BLaER1 (cell line): ENCODE data around the gene MTFR1L.
A peak's percentile ranks its signal among the peaks of the same experiment; 100 is the strongest.

ENCODE experiments used
- H3K27ac ChIP-seq: shearing (Covaris generic); formaldehyde crosslinking; 2 replicates; pipeline ENCODE4 v1.8.1; 2022
- H3K27me3 ChIP-seq: shearing (Covaris generic); formaldehyde crosslinking; 2 replicates; pipeline ENCODE4 v1.8.1; 2022
- H3K36me3 ChIP-seq: shearing (Covaris generic); formaldehyde crosslinking; 2 replicates; pipeline ENCODE4 v1.8.1; 2022
- H3K4me1 ChIP-seq: shearing (Covaris generic); formaldehyde crosslinking; 2 replicates; pipeline ENCODE4 v1.8.1; 2022
- H3K4me2 ChIP-seq: shearing (Covaris generic); formaldehyde crosslinking; 2 replicates; pipeline ENCODE4 v1.8.1; 2022
- H3K4me3 ChIP-seq: shearing (Covaris generic); formaldehyde crosslinking; 2 replicates; pipeline ENCODE4 v1.8.1; 2022
- H3K9ac ChIP-seq: shearing (Covaris generic); formaldehyde crosslinking; 2 replicates; pipeline ENCODE4 v1.8.1; 2022
- H3K9me3 ChIP-seq: shearing (Covaris generic); formaldehyde crosslinking; 2 replicates; pipeline ENCODE4 v1.8.1; 2022
- H4K20me1 ChIP-seq: shearing (Covaris generic); formaldehyde crosslinking; 2 replicates; pipeline ENCODE4 v1.8.1; 2022
- Cebpa-rat ChIP-seq: shearing (Covaris generic); IDR thresholded peaks from 2 replicates; pipeline ENCODE4 v1.8.1; 2022

MTFR1L gene

GRCh38 chr1:25779388-25779787, 40.4 kb upstream of the MTFR1L start:
- H3K4me3 ChIP-seq, result no peak overlapping the region
- H3K27ac ChIP-seq, result no peak overlapping the region
- no peak overlapping the region for H3K4me2 ChIP-seq
- peaks cover 41% of the 10 kb centered on the region for H3K4me1 ChIP-seq
- no peak overlapping the region for H3K9ac ChIP-seq
- TF ChIP-seq Cebpa-rat, result no peak
- no peaks in the 10 kb centered on the region for H4K20me1 ChIP-seq
- H3K9me3 ChIP-seq, result no peaks in the 10 kb centered on the region
- no peaks in the 10 kb centered on the region for H3K36me3 ChIP-seq
- no peaks in the 10 kb centered on the region for H3K27me3 ChIP-seq

GRCh38 chr1:25779894-25780293, 39.9 kb upstream of the MTFR1L start:
- TF ChIP-seq Cebpa-rat, result no peak
- no peaks in the 10 kb centered on the region for H4K20me1 ChIP-seq
- no peak overlapping the region for H3K9ac ChIP-seq
- H3K36me3 ChIP-seq, result no peaks in the 10 kb centered on the region
- H3K4me3 ChIP-seq, result no peak overlapping the region
- no peaks in the 10 kb centered on the region for H3K9me3 ChIP-seq
- no peak overlapping the region for H3K27ac ChIP-seq
- H3K4me1 ChIP-seq, result peaks cover 36% of the 10 kb centered on the region
- no peak overlapping the region for H3K4me2 ChIP-seq
- H3K27me3 ChIP-seq, result no peaks in the 10 kb centered on the region

- Histone ChIP-seq H3K9me3 (no peaks in the 10 kb centered on the region), H3K4me1 (peaks cover 30% of the 10 kb centered on the region), H3K9ac (no peak overlapping the region)
These were observed 39.2 kb upstream of the MTFR1L start for GRCh38 chr1:25780318-25781129.

GRCh38 chr1:25781130-25781433, 38.7 kb upstream of the MTFR1L start:
- no peak for TF ChIP-seq Cebpa-rat
- Histone ChIP-seq H3K27me3 (no peaks in the 10 kb centered on the region), H3K36me3 (no peaks in the 10 kb centered on the region), H3K4me1 (peaks cover 24% of the 10 kb centered on the region), H3K27ac (no peak overlapping the region), H3K9me3 (no peaks in the 10 kb centered on the region), H3K4me3 (no peak overlapping the region), H3K4me2 (no peak overlapping the region), H4K20me1 (no peaks in the 10 kb centered on the region), H3K9ac (no peak overlapping the region)

More at GRCh38 chr1:25780318-25781129, 39.2 kb upstream of the MTFR1L start:
- Histone ChIP-seq H3K27ac (no peak overlapping the region), H3K36me3 (no peaks in the 10 kb centered on the region), H3K4me2 (no peak overlapping the region), H3K27me3 (no peaks in the 10 kb centered on the region), H3K4me3 (no peak overlapping the region), H4K20me1 (no peaks in the 10 kb centered on the region)
- TF ChIP-seq Cebpa-rat, result no peak

- Histone ChIP-seq H3K4me2 (no peak overlapping the region), H3K4me3 (no peak overlapping the region), H3K9me3 (no peaks in the 10 kb centered on the region), H4K20me1 (no peaks in the 10 kb centered on the region), H3K9ac (no peak overlapping the region), H3K27ac (no peak overlapping the region), H3K36me3 (no peaks in the 10 kb centered on the region), H3K27me3 (no peaks in the 10 kb centered on the region), H3K4me1 (peaks cover 24% of the 10 kb centered on the region)
- no peak for TF ChIP-seq Cebpa-rat
These were observed 37.0 kb upstream of the MTFR1L start for GRCh38 chr1:25782608-25783201.

GRCh38 chr1:25784575-25785051, 35.1 kb upstream of the MTFR1L start:
- H3K36me3 ChIP-seq, result no peaks in the 10 kb centered on the region
- no peak overlapping the region for H3K27ac ChIP-seq
- no peaks in the 10 kb centered on the region for H3K27me3 ChIP-seq
- H3K9me3 ChIP-seq, result no peaks in the 10 kb centered on the region
- H3K4me3 ChIP-seq, result no peak overlapping the region
- no peak for TF ChIP-seq Cebpa-rat
- H3K4me1 ChIP-seq, result peaks cover 24% of the 10 kb centered on the region
- H3K9ac ChIP-seq, result no peak overlapping the region
- no peaks in the 10 kb centered on the region for H4K20me1 ChIP-seq
- no peak overlapping the region for H3K4me2 ChIP-seq

GRCh38 chr1:25785333-25786067, 34.3 kb upstream of the MTFR1L start:
- Histone ChIP-seq H3K4me2 (no peak overlapping the region), H3K4me1 (peaks cover 24% of the 10 kb centered on the region), H3K9me3 (no peaks in the 10 kb centered on the region), H3K27me3 (no peaks in the 10 kb centered on the region), H3K4me3 (no peak overlapping the region), H3K36me3 (no peaks in the 10 kb centered on the region), H4K20me1 (no peaks in the 10 kb centered on the region), H3K27ac (no peak overlapping the region), H3K9ac (no peak overlapping the region)
- no peak for TF ChIP-seq Cebpa-rat

GRCh38 chr1:25786887-25787759, 32.6 kb upstream of the MTFR1L start:
- Histone ChIP-seq H3K4me2 (peak overlapping the region; percentile 74), H3K9ac (0 out of 2 replicates have a peak overlapping the region, but pooled peaks have one; percentile 1), H3K27ac (no peak overlapping the region), H3K9me3 (no peaks in the 10 kb centered on the region), H3K36me3 (no peaks in the 10 kb centered on the region), H3K4me3 (no peak overlapping the region), H4K20me1 (no peaks in the 10 kb centered on the region), H3K27me3 (no peaks in the 10 kb centered on the region), H3K4me1 (peaks cover 24% of the 10 kb centered on the region)
- no peak for TF ChIP-seq Cebpa-rat

GRCh38 chr1:25787760-25788166, 32.0 kb upstream of the MTFR1L start:
- H3K27me3 ChIP-seq, result no peaks in the 10 kb centered on the region
- H3K9ac ChIP-seq, result 0 out of 2 replicates have a peak overlapping the region, but pooled peaks have one; percentile 1
- H3K4me2 ChIP-seq, result peak overlapping the region; percentile 74
- H3K27ac ChIP-seq, result no peak overlapping the region
- H3K9me3 ChIP-seq, result no peaks in the 10 kb centered on the region
- H3K4me3 ChIP-seq, result no peak overlapping the region
- no peak for TF ChIP-seq Cebpa-rat
- no peaks in the 10 kb centered on the region for H3K36me3 ChIP-seq
- peaks cover 24% of the 10 kb centered on the region for H3K4me1 ChIP-seq
- H4K20me1 ChIP-seq, result no peaks in the 10 kb centered on the region
